Osteoblast (primary cell): Measurements from ENCODE around the gene HSPA12B. TPM values are rescaled to one million over a fixed set of nuclear protein-coding genes. Genes with fewer than 3 reads are reported as not detected.

Experiments
- DNase-seq: peaks from one replicate; pipeline ENCODE4 v3.0.0; 2011; ENCODE audit warnings: low spot score, mixed read lengths; ENCODE audit not compliant: insufficient read length; ENCODE audit errors: missing footprints
- H2AFZ ChIP-seq: 2 replicates; pipeline ENCODE4 v1.6.0; 2011; ENCODE audit warnings: mild to moderate bottlenecking, low read length
- H3K27ac ChIP-seq: 2 replicates; pipeline ENCODE4 v1.5.1; 2011; ENCODE audit warnings: mild to moderate bottlenecking, low read depth, low read length, moderate library complexity
- H3K27me3 ChIP-seq: 2 replicates; pipeline ENCODE4 v1.6.0; 2012; ENCODE audit warnings: mild to moderate bottlenecking, control low read depth, inconsistent platforms, low read length, moderate library complexity; ENCODE audit not compliant: insufficient read depth
- H3K36me3 ChIP-seq: 2 replicates; pipeline ENCODE4 v1.5.1; 2011; ENCODE audit warnings: mild to moderate bottlenecking, low read length, control low read depth, moderate library complexity; ENCODE audit not compliant: insufficient read depth
- H3K4me1 ChIP-seq: 2 replicates; pipeline ENCODE4 v1.5.1; 2011; ENCODE audit warnings: mild to moderate bottlenecking, low read length, control low read depth, moderate library complexity; ENCODE audit not compliant: insufficient read depth
- H3K4me2 ChIP-seq: 2 replicates; pipeline ENCODE4 v1.6.0; 2011; ENCODE audit warnings: mild to moderate bottlenecking, low read length; ENCODE audit not compliant: insufficient read depth
- H3K4me3 ChIP-seq: fragments of 200-600 bp; sonication (generic); 3 replicates; pipeline ENCODE4 v1.5.1; 2012; ENCODE audit warnings: mild to moderate bottlenecking, low read length, inconsistent platforms; ENCODE audit not compliant: insufficient read depth
- H3K79me2 ChIP-seq: 2 replicates; pipeline ENCODE4 v1.6.0; 2012; ENCODE audit warnings: mild to moderate bottlenecking, low read length, control low read depth, inconsistent platforms; ENCODE audit not compliant: insufficient read depth
- H3K9me3 ChIP-seq: 2 replicates; pipeline ENCODE4 v1.5.1; 2011; ENCODE audit warnings: low read depth, low read length, control low read depth
- H4K20me1 ChIP-seq: 2 replicates; pipeline ENCODE4 v1.6.0; 2012; ENCODE audit warnings: mild to moderate bottlenecking, low read length, control low read depth; ENCODE audit not compliant: insufficient read depth
- total RNA-seq: library from RNA; depleted of rRNA; stranded (reverse); fragments of >200 nt; gene quantifications from 2 replicates; pipeline ENCODE4 v1.2.3, GENCODE V29; 2012
- TF ChIP-seq, protein P1 (sequence below): IDR thresholded peaks from 2 replicates; pipeline ENCODE4 v1.5.1; 2011; ENCODE audit warnings: mild to moderate bottlenecking, low read depth, low read length, moderate library complexity; ENCODE audit errors: extremely low read depth

HSPA12B gene
- total RNA-seq, 1 donor = not detected

DNA sequence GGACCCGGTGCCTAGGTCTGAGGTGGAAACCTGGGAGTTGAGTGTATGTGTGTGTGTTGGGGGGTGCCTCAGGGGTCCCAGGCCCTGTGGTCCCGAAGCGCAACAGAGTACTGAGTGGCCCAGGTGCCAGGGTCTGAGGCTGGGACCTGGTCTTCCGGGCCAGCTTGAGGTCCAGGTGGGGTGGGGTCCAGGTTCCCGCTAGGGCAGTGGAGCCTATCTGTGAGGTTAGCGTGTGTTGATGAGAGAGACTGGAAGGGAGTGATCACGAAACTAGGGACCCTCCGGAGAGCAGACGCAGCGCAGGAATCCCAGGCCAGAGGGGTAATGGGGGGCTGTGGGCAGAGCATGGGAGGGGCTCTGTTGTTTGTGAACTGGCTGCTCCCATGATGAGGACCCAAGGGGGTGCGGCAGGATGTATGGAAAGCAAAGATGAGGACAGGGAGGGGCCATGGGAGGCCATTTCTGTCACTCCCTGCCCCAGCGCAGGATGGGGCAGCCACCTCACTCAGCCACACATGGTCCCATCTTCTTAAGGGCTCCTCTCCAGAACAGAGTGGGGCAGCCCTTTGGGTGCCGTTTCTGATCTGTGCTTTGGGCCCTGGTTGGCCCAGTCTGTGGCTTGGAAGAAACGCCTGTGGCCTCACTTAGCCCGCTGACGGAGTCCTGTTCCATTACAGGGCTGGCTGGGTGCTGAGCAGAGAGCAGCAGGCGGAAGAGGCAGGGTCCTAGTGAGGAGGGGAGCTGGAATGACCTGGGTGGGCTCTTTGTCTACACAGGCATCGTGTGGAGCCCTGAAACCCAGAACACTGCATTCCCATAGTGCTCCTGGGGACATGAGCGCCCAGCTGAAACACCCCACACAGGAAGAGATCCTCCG lies 872 bp downstream of the HSPA12B start:
- peak; percentile 57 for DNase-seq
- Histone ChIP-seq H3K79me2 (no peaks in the 10 kb centered on the region), H4K20me1 (no peaks in the 10 kb centered on the region), H3K4me3 (no peak overlapping the region), H3K4me1 (no peaks in the 10 kb centered on the region), H3K27ac (no peak overlapping the region), H3K4me2 (no peak overlapping the region), H3K9me3 (no peaks in the 10 kb centered on the region), H2AFZ (no peak overlapping the region), H3K36me3 (no peaks in the 10 kb centered on the region), H3K27me3 (peaks cover 40% of the 10 kb centered on the region)
- TF ChIP-seq, protein P1, sequence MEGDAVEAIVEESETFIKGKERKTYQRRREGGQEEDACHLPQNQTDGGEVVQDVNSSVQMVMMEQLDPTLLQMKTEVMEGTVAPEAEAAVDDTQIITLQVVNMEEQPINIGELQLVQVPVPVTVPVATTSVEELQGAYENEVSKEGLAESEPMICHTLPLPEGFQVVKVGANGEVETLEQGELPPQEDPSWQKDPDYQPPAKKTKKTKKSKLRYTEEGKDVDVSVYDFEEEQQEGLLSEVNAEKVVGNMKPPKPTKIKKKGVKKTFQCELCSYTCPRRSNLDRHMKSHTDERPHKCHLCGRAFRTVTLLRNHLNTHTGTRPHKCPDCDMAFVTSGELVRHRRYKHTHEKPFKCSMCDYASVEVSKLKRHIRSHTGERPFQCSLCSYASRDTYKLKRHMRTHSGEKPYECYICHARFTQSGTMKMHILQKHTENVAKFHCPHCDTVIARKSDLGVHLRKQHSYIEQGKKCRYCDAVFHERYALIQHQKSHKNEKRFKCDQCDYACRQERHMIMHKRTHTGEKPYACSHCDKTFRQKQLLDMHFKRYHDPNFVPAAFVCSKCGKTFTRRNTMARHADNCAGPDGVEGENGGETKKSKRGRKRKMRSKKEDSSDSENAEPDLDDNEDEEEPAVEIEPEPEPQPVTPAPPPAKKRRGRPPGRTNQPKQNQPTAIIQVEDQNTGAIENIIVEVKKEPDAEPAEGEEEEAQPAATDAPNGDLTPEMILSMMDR = no peak

DNA sequence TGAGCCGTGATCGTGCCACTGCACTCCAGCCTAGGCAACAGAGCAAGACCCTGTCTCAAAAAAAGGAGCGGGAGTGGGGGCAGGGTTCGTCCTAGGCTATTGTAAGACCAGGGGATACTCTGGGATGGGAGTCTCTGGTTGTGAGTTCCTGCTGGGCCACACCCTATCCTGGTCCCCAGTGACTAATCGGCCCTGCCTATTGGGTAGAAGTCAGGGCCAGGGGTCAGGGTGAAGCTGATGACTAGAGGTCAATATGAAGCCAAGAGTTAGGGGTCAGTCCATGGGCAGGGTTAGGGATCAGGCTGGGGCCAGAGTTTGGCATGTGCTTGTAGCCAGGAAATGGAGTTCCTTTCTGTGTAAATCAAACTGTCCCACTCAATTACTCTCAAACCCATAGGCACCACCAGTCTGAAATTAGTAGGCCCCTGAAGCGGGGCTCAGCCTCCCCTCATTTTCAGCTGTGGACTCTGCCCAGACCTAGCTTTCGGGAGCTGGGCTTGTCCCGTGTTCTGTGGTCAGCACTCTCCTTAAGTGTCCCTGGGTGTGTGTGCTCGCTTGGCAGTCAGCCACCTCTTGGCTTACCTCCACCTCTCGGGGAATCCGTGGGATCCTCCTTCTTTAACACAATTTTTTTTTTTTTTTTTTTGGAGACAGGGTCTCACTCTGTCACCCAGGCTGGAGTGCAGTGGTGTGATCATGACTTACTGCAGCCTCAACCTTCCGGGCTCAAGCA lies 1.8 kb downstream of the HSPA12B start:
- no peak overlapping the region for H3K27ac ChIP-seq
- no peaks in the 10 kb centered on the region for H3K4me1 ChIP-seq
- H3K36me3 ChIP-seq = no peaks in the 10 kb centered on the region
- no peak overlapping the region for H3K4me3 ChIP-seq
- H3K4me2 ChIP-seq = no peak overlapping the region
- H4K20me1 ChIP-seq = no peaks in the 10 kb centered on the region
- peak; percentile 56 for DNase-seq
- no peak overlapping the region for H2AFZ ChIP-seq
- H3K27me3 ChIP-seq = peaks cover 45% of the 10 kb centered on the region
- no peaks in the 10 kb centered on the region for H3K79me2 ChIP-seq
- H3K9me3 ChIP-seq = no peaks in the 10 kb centered on the region
- TF ChIP-seq, protein P1 = no peak

DNA sequence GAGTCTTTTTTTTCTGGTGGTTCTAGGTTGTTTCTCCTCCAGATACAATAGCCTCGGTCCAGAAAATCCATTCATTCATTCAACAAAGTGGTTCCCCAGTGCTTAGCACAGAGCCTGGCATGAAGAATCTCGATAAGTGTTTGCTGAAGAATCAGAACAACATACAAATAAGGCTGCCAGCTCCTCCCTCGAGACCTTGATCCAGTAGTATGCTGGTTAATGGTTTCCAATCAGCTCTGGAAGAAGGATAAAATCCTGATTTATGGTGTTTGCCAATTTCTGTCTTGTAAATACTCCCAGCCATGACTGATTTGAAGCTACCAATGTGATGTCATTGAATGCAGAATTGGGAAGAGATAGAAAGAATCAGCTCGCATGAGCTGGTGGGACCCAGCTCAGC lies 3.3 kb downstream of the HSPA12B start:
- TF ChIP-seq, protein P1 = no peak

More for the DNA sequence above, 3.3 kb downstream of the HSPA12B start:
- DNase-seq = no peak
- Histone ChIP-seq H3K9me3 (no peaks in the 10 kb centered on the region), H3K79me2 (no peaks in the 10 kb centered on the region), H3K27me3 (peaks cover 37% of the 10 kb centered on the region), H3K27ac (no peak overlapping the region), H3K36me3 (no peaks in the 10 kb centered on the region), H2AFZ (no peak overlapping the region), H3K4me3 (no peak overlapping the region), H3K4me2 (no peak overlapping the region), H3K4me1 (no peaks in the 10 kb centered on the region), H4K20me1 (no peaks in the 10 kb centered on the region)
